Endodermal cell (in vitro differentiated cells): Measurements from ENCODE around the gene TNFRSF1B. TPM values are rescaled to one million over a fixed set of nuclear protein-coding genes. Genes with fewer than 3 reads are reported as not detected.
A peak's percentile ranks its signal among the peaks of the same experiment; 100 is the strongest.

Experiments
- DNase-seq: peaks from one replicate; pipeline ENCODE4 v3.0.0-alpha.2; 2017
- H3K27ac ChIP-seq: 2 replicates; pipeline ENCODE4 v1.5.1; 2013; ENCODE audit warnings: mild to moderate bottlenecking, low read depth, low read length, moderate library complexity
- H3K27me3 ChIP-seq: 2 replicates; pipeline ENCODE4 v1.6.1; 2013; ENCODE audit warnings: mild to moderate bottlenecking, low read length, moderate library complexity; ENCODE audit not compliant: insufficient read depth, control insufficient read depth, poor library complexity, severe bottlenecking
- H3K36me3 ChIP-seq: 2 replicates; pipeline ENCODE4 v1.7.0; 2013; ENCODE audit warnings: mild to moderate bottlenecking, low read length, moderate library complexity; ENCODE audit not compliant: control insufficient read depth, insufficient read depth
- H3K4me1 ChIP-seq: one replicate; pipeline ENCODE4 v1.7.0; 2013; ENCODE audit warnings: low read length; ENCODE audit not compliant: control insufficient read depth, insufficient read depth
- H3K4me3 ChIP-seq: 2 replicates; pipeline ENCODE4 v1.5.1; 2013; ENCODE audit warnings: mild to moderate bottlenecking, low read length, moderate library complexity
- H3K9ac ChIP-seq: 2 replicates; pipeline ENCODE4 v1.6.1; 2013; ENCODE audit warnings: mild to moderate bottlenecking, low read length, moderate library complexity; ENCODE audit not compliant: poor library complexity, severe bottlenecking; ENCODE audit errors: extremely low read depth
- H3K9me3 ChIP-seq: 2 replicates; pipeline ENCODE4 v1.6.1; 2013; ENCODE audit warnings: mild to moderate bottlenecking, low read length, moderate library complexity; ENCODE audit not compliant: control insufficient read depth
- H3K27ac Mint-ChIP-seq: 2 replicates; pipeline ENCODE4 v1.8.0; 2020; ENCODE audit warnings: mixed read lengths
- H3K27me3 Mint-ChIP-seq: 2 replicates; pipeline ENCODE4 v1.8.0; 2021; ENCODE audit warnings: mild to moderate bottlenecking, mixed read lengths; ENCODE audit not compliant: insufficient read depth
- H3K36me3 Mint-ChIP-seq: 2 replicates; pipeline ENCODE4 v1.8.0; 2020; ENCODE audit warnings: low read depth, mixed read lengths
- H3K4me1 Mint-ChIP-seq: 2 replicates; pipeline ENCODE4 v1.8.0; 2020; ENCODE audit warnings: mixed read lengths
- H3K4me3 Mint-ChIP-seq: 2 replicates; pipeline ENCODE4 v1.8.0; 2020; ENCODE audit warnings: mild to moderate bottlenecking, moderate library complexity, mixed read lengths
- H3K9me3 Mint-ChIP-seq: 2 replicates; pipeline ENCODE4 v1.8.0; 2020; ENCODE audit warnings: mild to moderate bottlenecking, mixed read lengths
- WGBS, 2 experiments: methylation state at CpG; one replicate each; pipeline versions ENCODE4 v1.1.5 to v1.1.7; 2013; ENCODE audit warnings: missing lambda C conversion rate in 2 of 2, mixed read lengths in 1 of 2; ENCODE audit not compliant: insufficient coverage in 1 of 2, insufficient read length in 1 of 2; 5-methylcytosine and 5-hydroxymethylcytosine counted together
- total RNA-seq, 2 donors: library from RNA; stranded (reverse); fragmentation: NEBNext Ultra II Directional in 1 of 2; extraction: Animal tissue kit (Norgen Biotek cat#: 25700) in 1 of 2; gene quantifications; 2 replicates in 1 of 2; 3 replicates in 1 of 2; pipeline ENCODE4 v1.2.1, GENCODE V29; 2021
- TF ChIP-seq, protein P1 (sequence below): fragments of 200-600 bp; sonication (generic); conservative IDR thresholded peaks from 2 replicates; pipeline ENCODE4 v1.5.0; 2021; ENCODE audit warnings: antibody characterized with exemption, mild to moderate bottlenecking

TNFRSF1B gene
- total RNA-seq, 2 donors from 2014 or later: 0.24 to 0.40 TPM

DNA sequence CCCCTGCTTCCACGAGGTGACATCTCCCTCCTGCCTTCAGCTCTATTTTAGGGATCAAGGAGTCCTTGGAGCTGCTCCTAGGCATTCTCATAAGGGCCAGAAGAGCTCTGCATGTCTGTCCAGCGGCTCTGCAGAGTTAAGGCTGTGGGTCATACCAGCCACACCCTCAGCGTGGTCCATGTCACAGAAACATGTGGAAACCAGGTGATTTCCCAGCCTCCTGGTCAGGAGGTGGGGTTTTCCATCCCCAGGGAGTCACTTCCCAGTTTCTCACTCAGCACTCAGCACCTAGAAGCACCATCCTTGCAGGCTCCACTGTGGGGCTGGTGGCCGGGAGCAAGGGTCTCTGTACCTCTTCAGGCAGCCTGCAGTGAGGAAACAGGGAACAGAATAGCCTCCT is 1.4 kb upstream of the TNFRSF1B start:
- WGBS, 2 experiments: 86 to 95% methylated on average over 3 to 4 of the region's 4 CpGs
- peaks cover 43% of the 10 kb centered on the region for H3K27me3 ChIP-seq
- no peak overlapping the region for H3K4me3 ChIP-seq
- no peak for DNase-seq
- no peak overlapping the region for H3K9ac ChIP-seq
- Mint-ChIP-seq H3K27me3 (peaks cover 55% of the 10 kb centered on the region), H3K27ac (no peak overlapping the region), H3K4me1 (peaks cover 7% of the 10 kb centered on the region), H3K36me3 (no peaks in the 10 kb centered on the region), H3K9me3 (no peaks in the 10 kb centered on the region), H3K4me3 (no peak overlapping the region)
- no peak overlapping the region for H3K27ac ChIP-seq
- H3K9me3 ChIP-seq: no peaks in the 10 kb centered on the region
- no peaks in the 10 kb centered on the region for H3K36me3 ChIP-seq
- TF ChIP-seq, protein P1, sequence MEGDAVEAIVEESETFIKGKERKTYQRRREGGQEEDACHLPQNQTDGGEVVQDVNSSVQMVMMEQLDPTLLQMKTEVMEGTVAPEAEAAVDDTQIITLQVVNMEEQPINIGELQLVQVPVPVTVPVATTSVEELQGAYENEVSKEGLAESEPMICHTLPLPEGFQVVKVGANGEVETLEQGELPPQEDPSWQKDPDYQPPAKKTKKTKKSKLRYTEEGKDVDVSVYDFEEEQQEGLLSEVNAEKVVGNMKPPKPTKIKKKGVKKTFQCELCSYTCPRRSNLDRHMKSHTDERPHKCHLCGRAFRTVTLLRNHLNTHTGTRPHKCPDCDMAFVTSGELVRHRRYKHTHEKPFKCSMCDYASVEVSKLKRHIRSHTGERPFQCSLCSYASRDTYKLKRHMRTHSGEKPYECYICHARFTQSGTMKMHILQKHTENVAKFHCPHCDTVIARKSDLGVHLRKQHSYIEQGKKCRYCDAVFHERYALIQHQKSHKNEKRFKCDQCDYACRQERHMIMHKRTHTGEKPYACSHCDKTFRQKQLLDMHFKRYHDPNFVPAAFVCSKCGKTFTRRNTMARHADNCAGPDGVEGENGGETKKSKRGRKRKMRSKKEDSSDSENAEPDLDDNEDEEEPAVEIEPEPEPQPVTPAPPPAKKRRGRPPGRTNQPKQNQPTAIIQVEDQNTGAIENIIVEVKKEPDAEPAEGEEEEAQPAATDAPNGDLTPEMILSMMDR: no peak
- no peaks in the 10 kb centered on the region for H3K4me1 ChIP-seq

DNA sequence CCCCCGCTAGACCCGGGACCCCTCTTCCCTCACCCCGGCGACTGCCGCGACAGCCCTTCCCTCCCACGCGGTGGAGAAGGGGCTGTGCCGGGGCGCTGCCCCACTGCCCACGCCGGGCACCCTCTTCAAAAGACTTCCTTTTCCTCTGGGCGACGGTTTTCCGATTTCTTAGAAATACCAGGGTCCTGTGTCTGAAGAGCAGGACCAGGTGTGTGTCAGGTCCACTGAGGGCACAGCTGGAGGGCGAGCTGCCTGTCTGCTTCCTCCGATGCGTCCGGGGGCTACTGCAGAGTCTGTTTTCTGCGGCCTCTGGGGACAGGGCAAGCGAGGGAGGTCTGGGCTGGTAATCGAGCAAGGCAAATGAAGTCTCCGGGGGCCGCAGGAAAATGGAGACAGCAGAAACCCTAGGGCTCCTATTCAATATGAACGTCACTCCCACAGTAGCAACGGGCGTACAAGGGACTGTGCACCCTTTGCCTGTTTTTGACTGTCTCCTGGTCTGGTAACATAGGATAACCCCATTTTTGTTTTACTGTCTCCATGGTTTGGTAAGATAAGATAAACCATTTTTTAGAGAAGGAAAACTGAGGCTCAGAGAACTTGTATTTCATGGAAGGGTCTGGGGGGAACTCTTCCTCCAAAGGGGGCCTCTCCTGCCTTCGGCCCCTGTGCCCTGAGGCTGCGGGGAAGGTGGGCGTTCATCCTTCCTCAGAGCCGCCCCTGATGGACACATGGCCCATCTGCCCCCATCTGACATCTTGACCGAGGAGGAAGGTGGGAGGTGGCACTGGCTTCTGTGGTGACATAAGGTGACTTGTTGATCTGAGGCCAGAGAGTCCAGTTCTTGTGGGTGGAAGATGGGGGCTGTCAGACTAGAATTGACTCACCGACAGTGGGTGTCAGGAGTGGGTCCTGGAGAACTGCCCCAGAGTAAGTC is 970 bp downstream of the TNFRSF1B start:
- no peak for DNase-seq
- H3K9ac ChIP-seq: no peak overlapping the region
- no peaks in the 10 kb centered on the region for H3K36me3 Mint-ChIP-seq
- no peaks in the 10 kb centered on the region for H3K9me3 Mint-ChIP-seq
- no peaks in the 10 kb centered on the region for H3K36me3 ChIP-seq
- no peak overlapping the region for H3K27ac ChIP-seq
- H3K27me3 ChIP-seq: peaks cover 43% of the 10 kb centered on the region
- WGBS, 2 experiments: 77 to 90% methylated on average over 16 to 33 of the region's 33 CpGs
- H3K9me3 ChIP-seq: no peaks in the 10 kb centered on the region
- no peak overlapping the region for H3K27ac Mint-ChIP-seq
- H3K4me1 ChIP-seq: no peaks in the 10 kb centered on the region
- peaks cover 54% of the 10 kb centered on the region for H3K27me3 Mint-ChIP-seq
- no peak overlapping the region for H3K4me3 ChIP-seq
- peaks cover 7% of the 10 kb centered on the region for H3K4me1 Mint-ChIP-seq
- H3K4me3 Mint-ChIP-seq: peak overlapping the region; percentile 29
- TF ChIP-seq, protein P1: no peak

- H3K27me3 Mint-ChIP-seq: peaks cover 54% of the 10 kb centered on the region
- Histone ChIP-seq H3K4me1 (no peaks in the 10 kb centered on the region), H3K9me3 (no peaks in the 10 kb centered on the region), H3K27me3 (peaks cover 43% of the 10 kb centered on the region), H3K4me3 (no peak overlapping the region), H3K27ac (no peak overlapping the region), H3K9ac (no peak overlapping the region), H3K36me3 (no peaks in the 10 kb centered on the region)
- H3K9me3 Mint-ChIP-seq: no peaks in the 10 kb centered on the region
- H3K4me1 Mint-ChIP-seq: peaks cover 7% of the 10 kb centered on the region
- no peaks in the 10 kb centered on the region for H3K36me3 Mint-ChIP-seq
- no peak overlapping the region for H3K27ac Mint-ChIP-seq
- TF ChIP-seq, protein P1: no peak
- H3K4me3 Mint-ChIP-seq: no peak overlapping the region
- 78 to 80% methylated on average over 8 to 17 of the region's 17 CpGs for WGBS, 2 experiments
- no peak for DNase-seq
Observed at GRCh38 chr1:12168451-12169160, 1.8 kb downstream of the TNFRSF1B start.
